Lung (tissue), 12 donors: ENCODE measurements around the gene RAB26. TPM values are rescaled to one million over a fixed set of nuclear protein-coding genes. Genes with fewer than 3 reads are reported as not detected.
A peak's percentile ranks its signal among the peaks of the same experiment; 100 is the strongest.

ENCODE experiments used
- ATAC-seq: fragments of 200-7000 bp; cut with Tn5 transposase; one replicate; pipeline ENCODE4 v1.9.1; 2020; ENCODE audit warnings: moderate number of reproducible peaks; ENCODE audit not compliant: insufficient read depth, low FRiP score
- DNase-seq, 3 donors: peaks; one replicate each; pipeline ENCODE4 v3.0.0-alpha.2; 2013 to 2017
- H3K27ac ChIP-seq, 2 donors: one replicate each; pipeline ENCODE4 v1.5.1; 2013; ENCODE audit warnings: mild to moderate bottlenecking in 2 of 2, moderate library complexity in 2 of 2, control low read depth in 1 of 2, inconsistent platforms in 1 of 2, low read depth in 1 of 2, low read length in 1 of 2
- H3K27me3 ChIP-seq, 3 donors: one replicate each; pipeline ENCODE4 v1.5.1; 2013; ENCODE audit warnings: low read length in 2 of 3; ENCODE audit not compliant: control insufficient read depth in 3 of 3, insufficient read depth in 3 of 3
- H3K36me3 ChIP-seq, 4 donors: one replicate each; pipeline ENCODE4 v1.5.1; 2013; ENCODE audit warnings: low read length in 4 of 4, mild to moderate bottlenecking in 1 of 4, moderate library complexity in 1 of 4; ENCODE audit not compliant: control insufficient read depth in 4 of 4, insufficient read depth in 4 of 4
- H3K4me1 ChIP-seq, 5 donors: one replicate each; pipeline ENCODE4 v1.5.1; 2013; ENCODE audit warnings: low read length in 5 of 5, mild to moderate bottlenecking in 2 of 5, moderate library complexity in 1 of 5; ENCODE audit not compliant: control insufficient read depth in 5 of 5, insufficient read depth in 5 of 5
- H3K4me3 ChIP-seq: one replicate; pipeline ENCODE4 v1.5.1; 2013; ENCODE audit warnings: mild to moderate bottlenecking, control low read depth, moderate library complexity
- H3K9ac ChIP-seq, 2 donors: one replicate each; pipeline ENCODE4 v1.5.1; 2013; ENCODE audit warnings: low read length in 2 of 2, control low read depth in 1 of 2; ENCODE audit not compliant: insufficient read depth in 1 of 2
- H3K9me3 ChIP-seq, 4 donors: one replicate each; pipeline ENCODE4 v1.5.1; 2013; ENCODE audit warnings: low read length in 3 of 4, mild to moderate bottlenecking in 1 of 4, moderate library complexity in 1 of 4; ENCODE audit not compliant: control insufficient read depth in 4 of 4, insufficient read depth in 3 of 4
- CTCF ChIP-seq: IDR thresholded peaks from 2 replicates; pipeline ENCODE4 v1.5.1; 2012; ENCODE audit warnings: mild to moderate bottlenecking; ENCODE audit errors: control extremely low read depth, extremely low read depth
- WGBS, 2 donors: extraction: QIAGEN DNeasy Blood & Tissue Kit; methylation state at CpG; one replicate each; pipeline ENCODE4 v1.1.7; 2013; 5-methylcytosine and 5-hydroxymethylcytosine counted together
- polyA plus RNA-seq, 2 donors: library from polyadenylated mRNA; stranded (reverse); fragments of 200-250 nt; gene quantifications; one replicate each; pipeline ENCODE4 v1.2.1, GENCODE V29; 2013
- total RNA-seq, 2 donors: library from RNA; depleted of rRNA in 1 of 2; stranded (reverse); fragments of >200 nt in 1 of 2; gene quantifications; one replicate each; pipeline ENCODE4 v1.2.1, GENCODE V29; 2014 to 2021
- donor health status: control.
- donor health status: control.
- donor health status: Bipolar disorder and iron deficiency.
- donor health status: healthy.
- donor health status: DM: yes; HTN: yes; CAD: no.

RAB26 gene
- total and polyA plus RNA-seq, 4 donors, result 0.30 to 1.0 (median 0.72) TPM

GRCh38 chr16:2150418-2151187 lies 2.2 kb downstream of the RAB26 start:
- H3K36me3 ChIP-seq, result peaks cover 0 to 14% (median 8%) of the 10 kb centered on the region in 4 donors
- H3K4me3 ChIP-seq, result no peak overlapping the region
- H3K27ac ChIP-seq, result no peak overlapping the region
- DNase-seq (no peak), ATAC-seq (no peak)
- WGBS, 2 donors, result 63 to 78% methylated on average over 18 of the region's 18 CpGs
- no peaks in the 10 kb centered on the region for H3K27me3 ChIP-seq
- no peaks in the 10 kb centered on the region for H3K9me3 ChIP-seq
- H3K9ac ChIP-seq, result no peak overlapping the region
- TF ChIP-seq CTCF, result no peak
- H3K4me1 ChIP-seq, result peaks cover 0 to 69% (median 23%) of the 10 kb centered on the region in 5 donors

DNA sequence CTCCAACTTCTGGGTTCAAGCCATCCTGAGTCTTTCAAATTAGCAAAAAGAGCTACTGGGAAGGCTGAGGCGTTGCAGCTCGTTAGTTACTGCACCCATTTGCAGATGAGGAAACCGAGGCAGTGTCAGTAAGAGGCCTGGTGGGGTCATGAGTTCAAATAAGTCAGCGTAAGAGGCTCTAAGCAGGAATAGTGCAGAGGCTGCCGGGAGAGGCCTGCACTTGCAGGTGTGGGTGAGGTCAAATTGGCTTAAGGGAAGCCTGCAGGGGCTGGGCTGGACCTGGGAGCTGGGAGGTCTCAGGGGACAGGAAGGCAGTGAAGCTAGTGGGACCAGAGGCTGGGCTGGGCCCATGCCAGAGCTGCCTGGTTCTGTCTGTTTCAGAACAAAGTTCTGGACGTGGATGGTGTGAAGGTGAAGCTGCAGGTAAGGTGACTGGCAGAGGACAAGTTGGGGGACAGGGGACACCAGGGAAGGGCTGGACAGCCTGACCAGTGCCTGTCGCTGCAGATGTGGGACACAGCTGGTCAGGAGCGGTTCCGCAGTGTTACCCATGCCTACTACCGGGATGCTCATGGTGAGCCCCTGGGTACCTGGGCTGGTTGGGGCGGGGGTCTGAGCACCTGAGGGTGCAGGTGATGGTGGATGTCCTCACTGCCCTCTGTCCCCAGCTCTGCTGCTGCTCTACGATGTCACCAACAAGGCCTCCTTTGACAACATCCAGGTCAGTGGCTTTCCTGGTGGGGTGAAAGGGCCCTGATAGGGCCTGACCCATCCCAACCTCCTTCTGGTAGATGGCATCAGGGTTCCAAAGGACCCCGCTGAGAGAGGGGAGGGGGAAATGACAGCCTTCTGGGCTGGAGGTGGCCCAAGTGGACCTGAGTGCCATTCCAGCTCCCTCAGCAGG lies 3.0 kb downstream of the RAB26 start:
- DNase-seq (no peak), ATAC-seq (no peak)
- Histone ChIP-seq H3K27ac (peak overlapping the region in 1 of 2 donors; percentile 13), H3K4me1 (peaks cover 0 to 69% (median 24%) of the 10 kb centered on the region in 5 donors), H3K4me3 (no peak overlapping the region), H3K9me3 (no peaks in the 10 kb centered on the region), H3K9ac (no peak overlapping the region), H3K36me3 (peaks cover 0 to 14% (median 8%) of the 10 kb centered on the region in 4 donors), H3K27me3 (no peaks in the 10 kb centered on the region)
- TF ChIP-seq CTCF, result no peak
- WGBS, 2 donors, result 85% methylated on average over 13 of the region's 13 CpGs

DNA sequence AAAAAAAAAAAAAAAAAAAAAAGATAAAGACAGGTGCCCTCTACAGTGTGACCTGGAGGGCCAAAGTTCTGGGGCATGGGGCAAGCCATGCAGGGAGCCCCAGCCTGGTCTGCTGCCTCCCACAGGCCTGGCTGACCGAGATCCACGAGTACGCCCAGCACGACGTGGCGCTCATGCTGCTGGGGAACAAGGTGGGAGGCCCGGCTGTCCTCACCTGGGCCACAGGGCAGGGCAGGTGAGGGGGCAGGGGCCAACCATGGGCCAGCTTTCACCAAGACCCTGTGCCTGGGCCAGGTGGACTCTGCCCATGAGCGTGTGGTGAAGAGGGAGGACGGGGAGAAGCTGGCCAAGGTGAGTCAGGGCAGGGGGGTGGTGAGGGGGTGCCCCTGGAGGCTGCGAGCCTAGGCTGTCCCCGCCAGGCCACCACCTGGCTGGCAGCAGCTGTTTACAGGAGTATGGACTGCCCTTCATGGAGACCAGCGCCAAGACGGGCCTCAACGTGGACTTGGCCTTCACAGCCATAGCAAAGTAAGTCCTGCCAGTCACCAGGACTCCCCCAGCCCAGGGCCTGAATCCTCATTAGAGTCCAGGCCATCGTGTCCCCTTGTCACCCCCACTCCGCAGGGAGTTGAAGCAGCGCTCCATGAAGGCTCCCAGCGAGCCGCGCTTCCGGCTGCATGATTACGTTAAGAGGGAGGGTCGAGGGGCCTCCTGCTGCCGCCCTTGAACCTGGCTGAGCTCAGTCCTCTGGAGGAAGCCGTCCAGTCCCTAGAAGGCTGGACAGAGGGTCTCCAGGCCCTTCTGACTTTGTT lies 4.5 kb downstream of the RAB26 start:
- H3K27me3 ChIP-seq, result no peaks in the 10 kb centered on the region
- H3K9me3 ChIP-seq, result no peaks in the 10 kb centered on the region
- peaks cover 0 to 78% (median 38%) of the 10 kb centered on the region in 5 donors for H3K4me1 ChIP-seq
- ATAC-seq (no peak), DNase-seq (peak; percentile 35 to 41 (median 37))
- H3K9ac ChIP-seq, result peak overlapping the region in 1 of 2 donors; percentile 24
- TF ChIP-seq CTCF, result no peak
- WGBS, 2 donors, result 34 to 54% methylated on average over 25 of the region's 25 CpGs
- H3K36me3 ChIP-seq, result peaks cover 0 to 14% (median 8%) of the 10 kb centered on the region in 4 donors
- H3K27ac ChIP-seq, result peak overlapping the region; percentile 9 to 55
- H3K4me3 ChIP-seq, result peak overlapping the region; percentile 43
